ENCODE measurements around the gene LTN1. TPM values are rescaled to one million over a fixed set of nuclear protein-coding genes. Genes with fewer than 3 reads are reported as not detected.

Gene LTN1
- total RNA-seq, 1 experiment from 2014 or later = 8.7 TPM

- TF ChIP-seq EZH2 (IDR thresholded peaks at IDR 0.05) (no peak), SP1 (IDR thresholded peaks at IDR 0.05; ENCODE audit: low read depth) (no peak), POLR2AphosphoS5 (IDR thresholded peaks at IDR 0.05; ENCODE audit: low read depth, low read length) (no peak), TCF7L2 (IDR thresholded peaks at IDR 0.05; ENCODE audit: borderline replicate concordance, extremely low read depth, insufficient read depth, insufficient read length) (no peak), JUND (IDR thresholded peaks at IDR 0.05) (no peak)
- no TSS peak for BruUV-seq (replicated peaks)
- ChIA-PET POLR2A (no interaction called here), CTCF (no interaction called here), RAD21 (ENCODE audit: low non-redundant PET in 1 of 2, low total read pairs in 2 of 2, uncharacterized antibody in 2 of 2, unreplicated experiment in 2 of 2) (no interaction called here)
- H3K27ac ChIP-seq (ENCODE audit: low read depth, low read length) = no peak overlapping the region
- H3K9ac ChIP-seq (ENCODE audit: low read length) = peak overlapping the region; percentile 72; the same call in 1 of the 2 replicates
- H3K9me3 ChIP-seq (ENCODE audit: control insufficient read depth in 1 of 2, insufficient read depth in 1 of 2, low read depth in 1 of 2, low read length in 2 of 2) = no peaks in the 10 kb centered on the region
- no peaks in the 10 kb centered on the region for H3K79me2 ChIP-seq (ENCODE audit: insufficient read depth, low read length)
- peak overlapping the region; percentile 55 to 66; a peak in 2 of 4 replicates for H3K4me3 ChIP-seq (replicated peaks in 1 of 2; ENCODE audit: low read depth in 1 of 2, low read length in 2 of 2)
- H3K4me1 ChIP-seq (ENCODE audit: control insufficient read depth in 1 of 2, insufficient read depth in 2 of 2, low read length in 2 of 2) = peaks cover 10 to 19% of the 10 kb centered on the region in 2 experiments
- no peak for DNase-seq (ENCODE audit: low read depth, low spot score)
- H3K27me3 ChIP-seq (ENCODE audit: insufficient read depth, low read length) = no peaks in the 10 kb centered on the region
- H3K4me2 ChIP-seq (ENCODE audit: low read length) = peak overlapping the region; percentile 89
- no peaks in the 10 kb centered on the region for H3K9me2 ChIP-seq (ENCODE audit: insufficient read depth)
- intact Hi-C loops (cut with micrococcal nuclease) = no loop called here
- H3K36me3 ChIP-seq (ENCODE audit: control insufficient read depth in 1 of 2, insufficient read depth in 2 of 2, low read length in 2 of 2) = peaks cover 0 to 3% of the 10 kb centered on the region in 2 experiments; a peak in 1 of 4 replicates
- no peak overlapping the region for H2AFZ ChIP-seq (ENCODE audit: low read depth, low read length, poor library complexity, severe bottlenecking)
- no peaks in the 10 kb centered on the region for H4K20me1 ChIP-seq (ENCODE audit: insufficient read depth)
- no peak for ATAC-seq
Observed at GRCh38 chr21:28883931-28884330, 108.7 kb downstream of the LTN1 start.

GRCh38 chr21:28882345-28882744 lies 110.3 kb downstream of the LTN1 start:
- no TSS peak for BruUV-seq (replicated peaks)
- no peak for ATAC-seq
- ChIA-PET CTCF (no interaction called here), POLR2A (no interaction called here), RAD21 (ENCODE audit: low non-redundant PET in 1 of 2, low total read pairs in 2 of 2, uncharacterized antibody in 2 of 2, unreplicated experiment in 2 of 2) (no interaction called here)
- Histone ChIP-seq H3K9me3 (ENCODE audit: control insufficient read depth in 1 of 2, insufficient read depth in 1 of 2, low read depth in 1 of 2, low read length in 2 of 2) (no peaks in the 10 kb centered on the region), H3K9me2 (ENCODE audit: insufficient read depth) (no peaks in the 10 kb centered on the region), H4K20me1 (ENCODE audit: insufficient read depth) (no peaks in the 10 kb centered on the region), H3K4me2 (ENCODE audit: low read length) (no peak overlapping the region), H2AFZ (ENCODE audit: low read depth, low read length, poor library complexity, severe bottlenecking) (no peak overlapping the region), H3K27ac (ENCODE audit: low read depth, low read length) (no peak overlapping the region), H3K79me2 (ENCODE audit: insufficient read depth, low read length) (no peaks in the 10 kb centered on the region), H3K4me1 (ENCODE audit: control insufficient read depth in 1 of 2, insufficient read depth in 2 of 2, low read length in 2 of 2) (peaks cover 10 to 19% of the 10 kb centered on the region in 2 experiments), H3K9ac (ENCODE audit: low read length) (no peak overlapping the region), H3K36me3 (ENCODE audit: control insufficient read depth in 1 of 2, insufficient read depth in 2 of 2, low read length in 2 of 2) (peaks cover 0 to 3% of the 10 kb centered on the region in 2 experiments; a peak in 1 of 4 replicates), H3K27me3 (ENCODE audit: insufficient read depth, low read length) (no peaks in the 10 kb centered on the region), H3K4me3 (replicated peaks in 1 of 2; ENCODE audit: low read depth in 1 of 2, low read length in 2 of 2) (no peak overlapping the region)
- DNase-seq (ENCODE audit: low read depth, low spot score) = no peak
- intact Hi-C loops (cut with micrococcal nuclease) = no loop called here
- TF ChIP-seq POLR2AphosphoS5 (IDR thresholded peaks at IDR 0.05; ENCODE audit: low read depth, low read length) = no peak
- no peak for TF ChIP-seq POLR2A (IDR thresholded peaks at IDR 0.05; ENCODE audit: borderline replicate concordance, extremely low read depth, insufficient read depth, insufficient read length)
- TF ChIP-seq EGR1 (IDR thresholded peaks at IDR 0.05; ENCODE audit: low read depth) = no peak
- TF ChIP-seq REST (IDR thresholded peaks at IDR 0.05; ENCODE audit: low read depth) = no peak
- no peak for TF ChIP-seq SIN3A (IDR thresholded peaks at IDR 0.05; ENCODE audit: low read depth)
- TF ChIP-seq TCF7L2 (IDR thresholded peaks at IDR 0.05; ENCODE audit: borderline replicate concordance, extremely low read depth, insufficient read depth, insufficient read length) = no peak
- TF ChIP-seq EZH2 (IDR thresholded peaks at IDR 0.05) = no peak
- TF ChIP-seq EZH2phosphoT487 (IDR thresholded peaks at IDR 0.05; ENCODE audit: borderline replicate concordance) = no peak
- TF ChIP-seq JUND (IDR thresholded peaks at IDR 0.05) = no peak
- no peak for TF ChIP-seq CEBPB (IDR thresholded peaks at IDR 0.05; ENCODE audit: low read depth)
- no peak for TF ChIP-seq SP1 (IDR thresholded peaks at IDR 0.05; ENCODE audit: low read depth)
- TF ChIP-seq CBX3 (IDR thresholded peaks at IDR 0.05; ENCODE audit: low read depth) = no peak
- TF ChIP-seq ZNF274 (IDR thresholded peaks at IDR 0.05; ENCODE audit: low read depth, low read length) = no peak
- no peak for TF ChIP-seq SRF (IDR thresholded peaks at IDR 0.05; ENCODE audit: low read depth)
- TF ChIP-seq, protein P1, sequence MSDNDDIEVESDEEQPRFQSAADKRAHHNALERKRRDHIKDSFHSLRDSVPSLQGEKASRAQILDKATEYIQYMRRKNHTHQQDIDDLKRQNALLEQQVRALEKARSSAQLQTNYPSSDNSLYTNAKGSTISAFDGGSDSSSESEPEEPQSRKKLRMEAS (IDR thresholded peaks at IDR 0.05) = no peak
- no peak for TF ChIP-seq ZFX (IDR thresholded peaks at IDR 0.05)

All from HCT116 (cell line).